Body of pancreas (tissue), 4 donors: ENCODE results near the gene MYADML2.

Experiments
- POLR2A ChIP-seq, 3 donors: fragments of 450-650 bp; IDR thresholded peaks; one replicate each; pipeline ENCODE4 v1.6.1; 2016; ENCODE audit warnings: antibody characterized with exemption in 3 of 3, mild to moderate bottlenecking in 2 of 3
- TF ChIP-seq, protein P1 (sequence below), 7 experiments: fragments of 450-650 bp in 4 of 7; fragments of 200-600 bp in 3 of 7; sonication (generic) in 3 of 7; IDR thresholded peaks; one replicate each; pipeline ENCODE4 v1.5.1; 2016 to 2019; ENCODE audit warnings: antibody characterized with exemption in 7 of 7

DNA sequence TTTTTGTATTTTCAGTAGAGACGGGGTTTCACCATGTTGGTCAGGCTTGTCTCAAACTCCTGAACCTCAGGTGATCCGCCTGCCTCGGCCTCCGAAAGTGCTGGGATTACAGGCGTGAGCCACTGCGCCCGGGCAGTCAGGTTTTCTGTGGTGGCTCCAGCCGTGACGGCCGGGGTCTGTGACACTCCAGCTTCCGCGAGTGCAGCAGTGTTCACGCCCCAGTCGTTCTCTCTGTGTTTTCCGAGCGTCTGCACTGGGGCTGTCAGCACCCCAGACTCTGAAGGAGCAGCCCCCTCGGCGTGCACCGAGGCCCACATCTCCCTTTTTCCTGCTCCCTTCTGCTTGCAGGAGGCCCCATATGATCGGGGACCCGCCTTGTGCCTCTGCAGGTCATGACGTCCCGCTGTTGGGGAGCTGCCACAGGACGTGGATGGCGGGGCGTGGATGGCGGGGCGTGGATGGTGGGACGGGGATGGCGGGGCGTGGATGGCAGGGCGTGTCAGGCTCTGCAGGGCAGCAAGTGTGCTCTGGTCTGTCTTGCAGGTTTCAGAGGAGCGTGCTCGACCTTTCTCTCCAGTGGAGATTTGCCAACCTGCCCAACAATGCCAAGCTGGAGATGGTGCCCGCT lies 36.1 kb upstream of the MYADML2 start:
- TF ChIP-seq, protein P1, sequence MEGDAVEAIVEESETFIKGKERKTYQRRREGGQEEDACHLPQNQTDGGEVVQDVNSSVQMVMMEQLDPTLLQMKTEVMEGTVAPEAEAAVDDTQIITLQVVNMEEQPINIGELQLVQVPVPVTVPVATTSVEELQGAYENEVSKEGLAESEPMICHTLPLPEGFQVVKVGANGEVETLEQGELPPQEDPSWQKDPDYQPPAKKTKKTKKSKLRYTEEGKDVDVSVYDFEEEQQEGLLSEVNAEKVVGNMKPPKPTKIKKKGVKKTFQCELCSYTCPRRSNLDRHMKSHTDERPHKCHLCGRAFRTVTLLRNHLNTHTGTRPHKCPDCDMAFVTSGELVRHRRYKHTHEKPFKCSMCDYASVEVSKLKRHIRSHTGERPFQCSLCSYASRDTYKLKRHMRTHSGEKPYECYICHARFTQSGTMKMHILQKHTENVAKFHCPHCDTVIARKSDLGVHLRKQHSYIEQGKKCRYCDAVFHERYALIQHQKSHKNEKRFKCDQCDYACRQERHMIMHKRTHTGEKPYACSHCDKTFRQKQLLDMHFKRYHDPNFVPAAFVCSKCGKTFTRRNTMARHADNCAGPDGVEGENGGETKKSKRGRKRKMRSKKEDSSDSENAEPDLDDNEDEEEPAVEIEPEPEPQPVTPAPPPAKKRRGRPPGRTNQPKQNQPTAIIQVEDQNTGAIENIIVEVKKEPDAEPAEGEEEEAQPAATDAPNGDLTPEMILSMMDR (IDR thresholded peaks at IDR 0.05) = no peak
- no peak for TF ChIP-seq POLR2A (IDR thresholded peaks at IDR 0.05)
